Measurements from ENCODE around the gene PCDHB6.
"Not testable (repeated sequence)": the region's sequence is repeated elsewhere in the genome, so short reads cannot be mapped to it uniquely, and the experiment has no call there.

PCDHB6 gene

DNA sequence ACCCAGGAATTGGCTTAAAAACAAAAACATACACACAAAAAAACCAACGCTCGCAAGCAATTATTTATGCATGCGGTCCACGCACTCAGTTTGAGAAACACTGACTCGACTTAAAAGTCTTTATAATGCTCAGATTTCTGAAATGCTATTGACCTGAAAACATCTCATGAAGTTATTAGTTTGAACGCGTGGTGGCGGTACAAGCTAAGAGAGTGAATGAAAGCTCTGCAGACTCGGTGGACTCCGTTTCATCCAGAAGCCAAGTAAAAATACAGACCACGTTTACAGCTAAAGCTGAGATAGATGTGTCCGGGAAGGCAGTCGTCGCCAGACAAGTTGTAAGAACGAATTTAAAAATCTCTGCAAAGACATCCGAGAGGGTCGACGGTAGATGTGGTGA lies at the start of gene PCDHB6:
Gene PCDHB6 (plus strand): TSS at position 246 of the 400 bp plus-strand sequence. CDS start 201 bp downstream, outside the sequence.
- no peak for DNase-seq

DNA sequence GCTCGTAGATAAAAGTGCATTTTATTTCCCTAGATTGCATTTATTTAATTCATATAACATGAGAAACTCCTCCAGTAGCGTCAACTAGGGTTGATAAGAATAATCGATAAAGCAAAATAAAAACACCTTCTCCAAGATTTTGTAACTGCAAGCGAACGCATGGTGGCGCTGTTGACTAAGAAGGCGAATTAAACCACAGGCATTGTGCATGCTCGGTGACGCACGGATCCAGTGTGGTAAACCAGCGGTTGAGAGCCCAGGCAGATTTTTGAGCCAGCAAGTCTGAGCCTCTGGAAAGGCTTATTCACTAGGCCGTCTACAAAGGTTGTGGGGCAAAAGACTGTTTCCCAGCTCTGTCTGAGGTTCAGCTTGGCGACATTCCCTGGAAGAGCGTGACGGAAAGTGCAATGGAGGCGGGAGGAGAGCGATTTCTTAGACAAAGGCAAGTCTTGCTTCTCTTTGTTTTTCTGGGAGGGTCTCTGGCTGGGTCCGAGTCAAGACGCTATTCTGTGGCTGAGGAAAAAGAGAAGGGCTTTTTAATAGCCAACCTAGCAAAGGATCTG lies 49.5 kb upstream of the PCDHB6 start, which contains the start of gene PCDHB3:
Gene PCDHB3 (plus strand): TSS at position 231 of the 563 bp plus-strand sequence. CDS start 177 bp downstream, at position 408.
- no peak for DNase-seq

GRCh38 chr5:141101059-141101458 lies 48.8 kb upstream of the PCDHB6 start:
- no peak for DNase-seq

GRCh38 chr5:141102070-141102469 lies 47.8 kb upstream of the PCDHB6 start:
- DNase-seq: not testable (repeated sequence)

DNA sequence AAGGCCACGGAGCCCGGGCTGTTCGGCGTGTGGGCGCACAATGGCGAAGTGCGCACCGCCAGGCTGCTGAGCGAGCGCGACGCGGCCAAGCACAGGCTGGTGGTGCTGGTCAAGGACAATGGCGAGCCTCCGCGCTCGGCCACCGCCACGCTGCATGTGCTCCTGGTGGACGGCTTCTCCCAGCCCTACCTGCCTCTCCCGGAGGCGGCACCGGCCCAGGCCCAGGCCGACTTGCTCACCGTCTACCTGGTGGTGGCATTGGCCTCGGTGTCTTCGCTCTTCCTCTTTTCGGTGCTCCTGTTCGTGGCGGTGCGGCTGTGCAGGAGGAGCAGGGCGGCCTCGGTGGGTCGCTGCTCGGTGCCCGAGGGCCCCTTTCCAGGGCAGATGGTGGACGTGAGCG lies 47.4 kb upstream of the PCDHB6 start:
- not testable (repeated sequence) for DNase-seq

DNA sequence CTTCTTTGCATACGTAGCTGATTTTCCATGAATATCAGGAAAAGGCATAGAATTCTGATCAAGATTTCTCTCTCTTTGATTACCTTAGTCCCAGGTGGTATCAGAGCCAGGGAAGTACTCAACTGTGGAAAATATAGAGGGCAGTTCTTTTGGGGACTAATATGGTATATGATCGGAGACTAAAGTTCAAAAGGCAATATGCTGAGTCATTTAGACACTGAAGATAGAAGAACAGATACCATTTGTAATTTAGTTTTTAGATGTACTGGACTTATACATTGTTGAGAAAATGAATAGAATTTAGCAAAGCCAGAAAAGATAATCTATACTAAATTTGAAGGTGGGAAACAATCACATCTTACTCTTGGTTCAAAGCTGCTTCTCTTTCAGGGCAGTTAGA lies 44.5 kb upstream of the PCDHB6 start:
- DNase-seq: no peak

GRCh38 chr5:141119250-141119649 lies 30.6 kb upstream of the PCDHB6 start:
- no peak for DNase-seq

GRCh38 chr5:141121563-141121962 lies 28.3 kb upstream of the PCDHB6 start, which contains the start of gene PCDHB4:
Gene PCDHB4, plus strand, starts transcription at chr5:141121818. Its CDS starts 181 bp downstream, at chr5:141121999.
- no peak for DNase-seq

DNA sequence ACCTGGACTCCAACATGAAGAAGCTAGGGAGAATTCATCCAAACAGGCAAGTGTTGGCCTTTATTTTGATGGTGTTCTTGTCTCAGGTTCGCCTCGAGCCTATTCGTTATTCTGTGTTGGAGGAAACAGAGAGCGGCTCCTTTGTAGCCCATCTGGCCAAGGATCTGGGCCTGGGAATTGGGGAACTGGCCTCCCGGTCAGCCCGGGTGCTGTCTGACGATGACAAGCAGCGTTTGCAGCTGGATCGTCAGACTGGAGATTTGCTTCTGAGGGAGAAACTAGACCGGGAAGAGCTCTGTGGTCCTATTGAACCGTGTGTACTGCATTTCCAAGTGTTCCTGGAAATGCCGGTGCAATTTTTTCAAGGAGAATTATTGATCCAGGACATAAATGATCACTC lies 27.9 kb upstream of the PCDHB6 start:
- DNase-seq: no peak

GRCh38 chr5:141123396-141124135 lies 26.3 kb upstream of the PCDHB6 start:
- not testable (repeated sequence) for DNase-seq

DNA sequence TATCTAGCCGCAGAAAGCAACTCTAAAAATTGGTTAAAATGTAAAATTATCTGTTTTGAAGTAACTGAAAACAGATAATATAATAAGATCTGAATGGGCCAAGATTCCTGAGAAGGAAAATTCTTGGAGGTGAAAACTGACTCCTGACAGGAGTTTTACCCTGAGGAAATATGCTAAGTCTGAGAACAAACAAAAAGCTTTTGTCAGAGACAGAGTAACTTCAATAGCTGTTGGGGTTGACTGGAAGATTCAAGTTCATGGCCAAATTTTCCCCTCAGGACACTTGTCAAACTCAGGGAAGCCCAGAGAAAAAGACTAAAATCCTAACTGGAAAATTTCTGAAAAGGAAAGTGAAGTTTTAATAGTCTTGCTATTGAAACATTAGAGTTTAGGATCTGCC lies 22.6 kb upstream of the PCDHB6 start:
- DNase-seq: no peak

GRCh38 chr5:141135030-141135717 lies 14.7 kb upstream of the PCDHB6 start, which contains the start of gene PCDHB5:
Gene PCDHB5, plus strand, starts transcription at chr5:141135206. Its CDS starts 229 bp downstream, at chr5:141135435.
- no peak for DNase-seq

DNA sequence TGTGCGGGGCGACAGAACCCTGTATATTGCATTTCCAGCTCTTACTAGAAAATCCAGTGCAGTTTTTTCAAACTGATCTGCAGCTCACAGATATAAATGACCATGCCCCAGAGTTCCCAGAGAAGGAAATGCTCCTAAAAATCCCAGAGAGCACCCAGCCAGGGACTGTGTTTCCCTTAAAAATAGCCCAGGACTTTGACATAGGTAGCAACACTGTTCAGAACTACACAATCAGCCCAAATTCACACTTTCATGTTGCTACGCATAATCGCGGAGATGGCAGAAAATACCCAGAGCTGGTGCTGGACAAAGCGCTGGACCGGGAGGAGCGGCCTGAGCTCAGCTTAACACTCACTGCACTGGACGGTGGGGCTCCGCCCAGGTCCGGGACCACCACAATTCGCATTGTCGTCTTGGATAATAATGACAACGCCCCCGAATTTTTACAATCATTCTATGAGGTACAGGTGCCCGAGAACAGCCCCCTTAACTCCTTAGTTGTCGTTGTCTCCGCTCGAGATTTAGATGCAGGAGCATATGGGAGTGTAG lies 14.1 kb upstream of the PCDHB6 start:
- no peak for DNase-seq

GRCh38 chr5:141137346-141137745 lies 12.5 kb upstream of the PCDHB6 start:
- DNase-seq: not testable (repeated sequence)

DNA sequence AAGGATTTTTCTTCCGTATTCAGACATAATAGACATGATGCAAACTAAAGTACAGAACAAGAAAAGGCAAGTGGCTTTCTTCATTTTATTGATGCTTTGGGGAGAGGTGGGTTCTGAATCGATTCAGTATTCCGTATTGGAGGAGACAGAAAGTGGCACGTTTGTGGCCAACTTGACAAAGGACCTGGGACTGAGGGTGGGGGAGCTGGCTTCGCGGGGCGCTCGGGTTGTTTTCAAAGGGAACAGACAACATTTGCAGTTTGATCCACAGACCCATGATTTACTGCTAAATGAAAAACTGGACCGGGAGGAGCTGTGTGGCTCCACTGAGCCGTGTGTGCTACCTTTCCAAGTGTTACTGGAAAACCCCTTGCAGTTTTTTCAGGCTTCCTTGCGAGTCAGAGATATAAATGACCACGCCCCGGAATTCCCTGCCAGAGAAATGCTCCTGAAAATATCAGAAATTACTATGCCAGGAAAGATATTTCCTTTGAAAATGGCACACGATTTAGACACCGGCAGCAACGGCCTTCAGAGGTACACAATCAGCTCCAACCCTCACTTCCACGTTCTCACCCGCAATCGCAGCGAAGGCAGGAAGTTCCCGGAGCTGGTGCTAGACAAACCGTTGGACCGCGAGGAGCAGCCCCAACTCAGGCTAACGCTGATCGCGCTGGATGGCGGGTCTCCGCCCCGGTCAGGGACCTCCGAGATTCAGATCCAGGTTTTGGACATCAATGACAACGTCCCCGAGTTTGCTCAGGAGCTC lies 551 bp downstream of the PCDHB6 start:
- no peak for DNase-seq

- no peak for DNase-seq
Measured at GRCh38 chr5:141150993-141151325, 1.1 kb downstream of the PCDHB6 start.

DNA sequence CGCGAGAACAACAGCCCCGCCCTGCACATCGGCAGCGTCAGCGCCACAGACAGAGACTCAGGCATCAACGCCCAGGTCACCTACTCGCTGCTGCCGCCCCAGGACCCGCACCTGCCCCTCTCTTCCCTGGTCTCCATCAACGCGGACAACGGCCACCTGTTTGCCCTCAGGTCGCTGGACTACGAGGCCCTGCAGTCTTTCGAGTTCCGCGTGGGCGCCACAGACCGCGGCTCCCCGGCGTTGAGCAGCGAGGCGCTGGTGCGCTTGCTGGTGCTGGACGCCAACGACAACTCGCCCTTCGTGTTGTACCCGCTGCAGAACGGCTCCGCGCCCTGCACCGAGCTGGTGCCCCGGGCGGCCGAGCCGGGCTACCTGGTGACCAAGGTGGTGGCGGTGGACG lies 1.8 kb downstream of the PCDHB6 start:
- DNase-seq: not testable (repeated sequence)

GRCh38 chr5:141152096-141152495 lies 2.2 kb downstream of the PCDHB6 start:
- DNase-seq: not testable (repeated sequence)

DNA sequence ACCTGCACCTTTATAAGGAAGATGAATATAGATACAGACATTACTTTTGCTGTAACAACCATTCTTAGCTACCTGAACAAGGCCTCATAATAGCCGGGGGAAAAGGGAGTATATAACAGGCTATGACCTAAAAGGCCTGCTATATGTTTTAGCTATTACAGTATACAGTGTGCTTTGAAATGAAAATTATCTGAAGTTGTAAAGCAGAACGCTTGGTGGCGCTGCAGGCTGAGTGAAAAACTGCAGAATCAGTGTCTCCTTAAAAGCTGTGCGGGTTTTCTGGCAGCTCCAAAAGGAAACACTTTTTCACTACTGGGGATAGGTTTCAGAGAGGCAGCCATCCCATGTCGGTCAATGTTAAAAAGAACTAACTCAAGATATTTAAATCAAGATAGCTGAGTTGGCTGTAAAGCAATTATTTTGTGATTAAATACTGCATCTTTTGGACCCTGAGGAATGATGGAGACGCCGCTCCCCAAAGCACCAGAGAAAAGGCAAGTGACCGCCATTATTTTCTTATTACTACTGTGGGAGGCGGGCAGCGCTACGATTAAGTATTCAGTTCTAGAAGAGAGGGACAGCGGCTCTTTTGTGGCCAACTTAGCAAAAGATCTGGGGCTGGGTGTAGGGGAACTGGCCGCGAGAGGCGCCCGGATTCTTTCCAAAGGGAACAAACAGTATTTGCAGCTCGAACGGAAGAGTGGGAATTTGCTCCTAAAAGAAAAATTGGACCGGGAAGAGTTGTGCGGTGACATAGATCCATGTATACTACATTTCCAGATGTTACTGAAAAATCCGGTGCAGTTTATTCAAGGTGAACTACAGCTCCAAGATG lies 5.9 kb downstream of the PCDHB6 start:
- DNase-seq: no peak

- not testable (repeated sequence) for DNase-seq
Measured at GRCh38 chr5:141157356-141157755, 7.5 kb downstream of the PCDHB6 start.

DNA sequence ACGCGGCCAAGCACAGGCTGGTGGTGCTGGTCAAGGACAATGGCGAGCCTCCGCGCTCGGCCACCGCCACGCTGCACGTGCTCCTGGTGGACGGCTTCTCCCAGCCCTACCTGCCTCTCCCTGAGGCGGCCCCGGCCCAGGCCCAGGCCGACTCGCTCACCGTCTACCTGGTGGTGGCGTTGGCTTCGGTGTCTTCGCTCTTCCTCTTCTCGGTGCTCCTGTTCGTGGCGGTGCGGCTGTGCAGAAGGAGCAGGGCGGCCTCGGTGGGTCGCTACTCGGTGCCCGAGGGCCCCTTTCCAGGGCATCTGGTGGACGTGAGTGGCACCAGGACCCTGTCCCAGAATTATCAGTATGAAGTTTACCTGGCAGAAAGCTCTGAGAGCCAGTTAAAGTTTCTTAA lies 8.0 kb downstream of the PCDHB6 start:
- DNase-seq: not testable (repeated sequence)
